ENCODE data around the gene GBF1.
"Not testable (repeated sequence)": the region's sequence is repeated elsewhere in the genome, so short reads cannot be mapped to it uniquely, and the experiment has no call there.

The GBF1 gene

GRCh38 chr10:102275343-102275742, 30.0 kb downstream of the GBF1 start:
- no peak for DNase-seq

GRCh38 chr10:102279104-102279503, 33.8 kb downstream of the GBF1 start:
- DNase-seq, result no peak

- DNase-seq, result peak; percentile 80
Observed at GRCh38 chr10:102280397-102281101, 35.2 kb downstream of the GBF1 start.

DNA sequence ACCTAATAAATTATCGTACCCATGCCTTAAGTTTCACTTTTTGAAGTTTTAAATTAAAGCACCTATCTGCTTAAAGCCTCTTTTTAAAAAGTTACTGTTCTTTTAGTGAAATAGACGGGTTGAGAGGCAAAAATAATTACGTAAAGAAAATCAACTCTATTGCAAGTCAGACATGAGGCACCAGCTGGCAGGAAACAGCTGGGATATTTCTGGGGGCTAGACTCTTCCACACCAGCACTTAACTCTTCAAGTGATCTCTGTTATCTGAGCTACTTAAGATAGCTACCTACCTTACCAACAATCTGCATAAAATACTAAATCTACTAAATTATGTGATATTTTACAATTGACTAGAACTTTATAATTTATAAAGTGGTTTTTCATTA, 35.8 kb downstream of the GBF1 start:
- peak; percentile 15 for DNase-seq

GRCh38 chr10:102283488-102283887, 38.2 kb downstream of the GBF1 start:
- DNase-seq, result no peak

- no peak for DNase-seq
Observed at GRCh38 chr10:102283890-102284289, 38.6 kb downstream of the GBF1 start.

- no peak for DNase-seq
Observed at GRCh38 chr10:102284531-102284930, 39.2 kb downstream of the GBF1 start.

GRCh38 chr10:102285133-102285532, 39.8 kb downstream of the GBF1 start:
- no peak for DNase-seq

DNA sequence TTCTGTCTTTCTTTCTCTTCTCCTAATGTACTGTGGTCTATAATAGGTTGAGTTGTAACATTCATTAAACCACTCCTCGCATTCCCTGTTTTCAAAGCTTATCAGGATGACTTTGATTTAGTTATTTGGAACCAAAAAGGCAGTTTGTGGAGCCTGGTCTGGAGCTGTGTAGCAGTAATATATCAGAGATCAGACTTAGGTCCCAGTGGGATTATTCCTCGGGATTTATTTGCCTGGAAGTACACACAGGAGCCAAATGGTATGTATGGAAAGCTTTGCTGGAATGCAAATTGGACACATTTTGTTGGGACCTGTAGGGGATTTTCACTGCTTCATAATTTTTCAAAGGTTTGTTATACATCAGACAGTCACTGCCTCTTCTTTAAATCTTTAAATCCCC, 40.9 kb downstream of the GBF1 start:
- DNase-seq, result no peak

DNA sequence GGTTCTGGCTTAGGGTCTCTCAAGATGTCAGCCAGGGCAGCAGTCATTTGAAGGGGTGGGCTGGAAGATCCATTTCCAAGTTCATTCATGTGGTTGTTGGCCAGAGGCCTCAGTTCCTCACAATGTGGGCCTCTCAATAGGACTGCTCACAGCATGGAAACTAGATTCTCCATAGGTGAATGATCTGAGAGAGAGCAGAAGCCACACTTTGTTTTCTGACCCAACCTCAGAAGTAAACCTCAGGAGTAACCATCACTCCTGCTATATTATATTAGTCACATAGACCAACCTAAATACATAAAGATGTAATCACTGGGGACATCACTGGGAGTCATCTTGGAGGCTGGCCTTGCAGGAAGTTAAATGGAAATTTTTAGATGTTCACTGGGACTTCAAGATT, 42.2 kb downstream of the GBF1 start:
- no peak for DNase-seq

GRCh38 chr10:102287991-102288390, 42.7 kb downstream of the GBF1 start:
- DNase-seq, result no peak

DNA sequence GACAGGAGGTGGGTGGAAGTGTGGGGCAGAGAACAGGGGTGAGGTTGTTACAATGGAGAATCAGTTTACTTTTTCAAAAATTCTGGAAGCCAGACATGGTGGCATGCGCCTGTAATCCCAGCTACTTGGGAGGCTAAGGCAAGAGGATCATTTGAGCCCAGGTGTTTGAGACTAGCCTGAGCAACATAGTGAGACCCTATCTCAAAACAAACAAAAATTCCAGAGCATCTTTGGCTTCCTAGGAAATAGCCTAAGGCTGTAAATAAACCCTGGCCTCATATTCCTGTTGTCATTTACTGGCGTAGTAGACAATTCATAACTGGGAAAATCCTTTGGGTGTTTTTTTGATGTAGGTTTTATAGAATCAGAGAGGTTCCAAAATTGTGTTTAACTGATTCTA, 44.0 kb downstream of the GBF1 start:
- no peak for DNase-seq

GRCh38 chr10:102289840-102290239, 44.5 kb downstream of the GBF1 start:
- no peak for DNase-seq

DNA sequence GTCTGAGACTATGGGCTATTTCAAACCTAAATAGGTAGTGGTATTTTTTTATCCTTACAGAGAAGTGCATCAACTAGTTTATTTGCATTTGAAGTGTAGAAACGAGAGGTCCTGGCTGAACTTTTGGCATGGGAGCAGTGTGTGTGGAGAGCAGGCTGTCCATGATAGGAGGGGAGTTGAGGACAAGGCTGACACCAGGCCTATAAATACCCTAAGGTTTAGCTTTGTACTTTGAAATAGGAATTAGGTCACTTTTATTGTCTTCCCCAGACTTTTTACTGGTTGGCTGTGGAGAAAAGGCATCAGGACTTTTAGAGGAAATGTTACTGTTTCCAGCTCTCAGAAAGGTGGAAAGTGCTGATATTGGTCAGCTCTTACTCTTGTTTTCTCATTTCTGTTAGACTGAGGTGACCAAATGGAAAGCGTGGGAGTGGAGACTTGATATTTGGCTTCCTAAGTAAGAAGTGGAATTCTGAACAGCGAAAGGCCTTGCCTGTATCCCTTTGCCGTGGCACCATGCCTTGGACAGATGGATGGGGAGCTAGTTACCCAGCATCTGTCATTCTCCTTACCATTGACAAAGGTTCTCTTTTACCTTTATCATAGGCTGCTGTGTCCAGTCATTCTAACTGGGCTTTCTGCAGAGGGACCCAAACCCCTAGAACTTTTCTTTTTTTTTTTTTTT, 46.0 kb downstream of the GBF1 start:
- no peak for DNase-seq

GRCh38 chr10:102297101-102297500, 51.8 kb downstream of the GBF1 start:
- no peak for DNase-seq

- no peak for DNase-seq
Observed at GRCh38 chr10:102298899-102299298, 53.6 kb downstream of the GBF1 start.

- DNase-seq, result no peak
Observed at GRCh38 chr10:102299873-102300272, 54.5 kb downstream of the GBF1 start.

DNA sequence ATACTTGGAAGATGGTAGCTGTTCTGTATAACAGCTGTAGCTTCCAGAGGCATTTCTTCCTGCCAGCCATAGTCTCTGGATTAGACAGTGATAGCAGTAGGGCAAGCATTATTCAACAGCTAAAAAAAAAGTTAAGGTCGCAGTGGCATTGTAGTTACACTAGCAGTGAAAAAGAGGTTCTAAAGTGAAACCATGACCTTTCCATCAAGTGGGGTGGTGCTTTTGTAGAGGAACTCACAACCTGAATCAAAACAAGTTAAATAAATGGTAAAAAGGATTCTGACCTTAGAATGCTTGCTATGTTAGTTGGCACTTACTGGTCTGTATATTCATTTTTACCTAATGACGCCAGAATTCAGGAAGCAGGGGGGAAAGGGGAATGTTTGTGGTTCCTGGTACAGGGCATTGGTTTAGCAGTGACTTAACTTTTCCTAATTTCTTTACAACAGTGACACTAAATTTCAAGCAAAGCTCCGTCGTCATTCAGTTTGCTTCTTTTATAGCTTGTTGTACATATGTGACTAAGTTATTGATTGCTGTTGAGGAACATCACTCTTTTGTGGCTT, 55.0 kb downstream of the GBF1 start:
- DNase-seq, result no peak

DNA sequence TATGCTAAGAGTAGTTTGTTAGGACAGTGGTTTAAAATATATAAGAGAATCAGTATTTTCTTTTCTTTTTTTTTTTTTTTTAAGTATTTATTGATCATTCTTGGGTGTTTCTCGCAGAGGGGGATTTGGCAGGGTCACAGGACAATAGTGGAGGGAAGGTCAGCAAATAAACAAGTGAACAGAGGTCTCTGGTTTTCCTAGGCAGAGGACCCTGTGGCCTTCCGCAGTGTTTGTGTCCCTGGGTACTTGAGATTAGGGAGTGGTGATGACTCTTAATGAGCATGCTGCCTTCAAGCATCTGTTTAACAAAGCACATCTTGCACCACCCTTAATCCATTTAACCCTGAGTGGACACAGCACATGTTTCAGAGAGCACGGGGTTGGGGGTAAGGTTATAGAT, 55.6 kb downstream of the GBF1 start:
- DNase-seq, result not testable (repeated sequence)

DNA sequence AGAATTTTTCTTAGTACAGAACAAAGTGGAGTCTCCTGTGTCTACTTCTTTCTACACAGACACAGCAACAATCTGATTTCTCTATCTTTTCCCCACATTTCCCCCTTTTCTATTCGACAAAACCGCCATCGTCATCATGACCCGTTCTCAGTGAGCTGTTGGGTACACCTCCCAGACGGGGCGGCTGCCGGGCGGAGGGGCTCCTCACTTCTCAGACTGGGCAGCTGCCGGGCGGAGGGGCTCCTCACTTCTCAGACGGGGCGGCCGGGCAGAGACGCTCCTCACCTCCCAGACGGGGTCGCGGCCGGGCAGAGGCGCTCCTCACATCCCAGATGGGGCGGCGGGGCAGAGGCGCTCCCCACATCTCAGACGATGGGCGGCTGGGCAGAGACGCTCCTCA, 56.0 kb downstream of the GBF1 start:
- DNase-seq, result not testable (repeated sequence)

DNA sequence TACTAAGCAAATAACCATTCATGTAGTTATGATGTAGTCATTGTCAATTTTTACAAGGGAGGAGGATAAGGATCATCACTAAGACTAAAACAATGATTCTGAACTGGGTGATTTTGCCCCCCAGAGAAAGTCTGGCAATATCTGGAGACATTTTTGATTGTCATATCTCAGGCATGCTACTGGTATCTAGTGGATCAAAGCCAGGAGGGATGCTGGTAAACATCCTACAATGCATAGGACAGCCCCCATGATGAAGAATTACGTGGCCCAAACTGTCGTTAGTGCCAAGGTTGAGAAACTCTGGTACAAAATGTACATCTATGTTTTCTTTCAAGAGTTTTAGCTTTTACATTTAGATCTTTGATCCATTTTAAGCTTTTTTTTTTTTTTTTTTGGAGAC, 57.3 kb downstream of the GBF1 start:
- no peak for DNase-seq

GRCh38 chr10:102306006-102306405, 60.7 kb downstream of the GBF1 start:
- DNase-seq, result no peak

DNA sequence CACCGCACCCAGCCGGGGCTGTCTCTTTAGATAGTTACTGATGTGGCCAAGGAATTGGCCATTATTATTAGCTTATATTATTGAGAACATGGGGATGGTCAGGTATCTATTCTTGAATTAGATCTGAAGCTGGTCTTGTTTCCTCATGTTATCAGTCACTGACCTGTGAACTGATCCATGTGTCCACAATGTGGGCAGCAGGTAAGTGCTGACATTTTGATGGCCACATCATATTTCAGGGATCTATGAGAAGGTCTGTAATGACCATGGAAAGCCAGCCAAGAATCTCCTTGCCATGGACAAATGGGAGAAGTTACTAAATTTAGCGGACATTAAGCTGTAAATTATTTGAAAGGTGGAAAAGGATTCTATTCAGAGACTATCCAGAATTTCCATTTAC, 61.4 kb downstream of the GBF1 start:
- DNase-seq, result no peak

- DNase-seq, result not testable (repeated sequence)
Observed at GRCh38 chr10:102308318-102308717, 63.0 kb downstream of the GBF1 start.

DNA sequence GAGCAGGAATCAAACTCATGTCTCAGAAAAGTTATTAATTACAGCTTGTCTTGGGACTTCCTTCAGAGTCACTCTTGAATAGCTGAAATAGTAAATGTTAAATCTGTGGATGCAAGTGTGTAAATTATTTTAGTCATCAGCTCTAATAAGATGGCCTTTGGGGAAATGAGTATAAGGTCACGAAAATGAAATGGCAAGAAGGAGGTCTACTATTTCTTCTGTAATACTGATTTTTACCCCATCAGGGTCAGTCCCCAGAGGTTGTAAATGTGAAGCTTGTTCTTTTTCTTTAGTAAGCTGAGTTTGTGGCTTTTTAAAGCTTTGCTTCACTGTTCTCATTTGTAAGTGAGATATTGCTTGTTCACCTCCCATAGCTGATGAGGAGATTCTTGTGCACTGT, 63.9 kb downstream of the GBF1 start:
- DNase-seq, result no peak
